Gastroesophageal sphincter (tissue), 4 donors: ENCODE measurements around the gene KASH5. TPM values are rescaled to one million over a fixed set of nuclear protein-coding genes. Genes with fewer than 3 reads are reported as not detected.

Source experiments
- ATAC-seq: fragments of 150-250 bp; one replicate; pipeline ENCODE4 v1.9.1; 2016; ENCODE audit warnings: mild to moderate bottlenecking, moderate library complexity
- H3K27ac ChIP-seq, 4 donors: fragments of 200-600 bp; sonication (generic) in 3 of 4; 1 replicate in 3 of 4; 2 replicates in 1 of 4; pipeline ENCODE4 v1.5.1; 2016 to 2019
- H3K27me3 ChIP-seq: fragments of 200-600 bp; sonication (generic); one replicate; pipeline ENCODE4 v1.5.1; 2019
- H3K36me3 ChIP-seq, 2 donors: fragments of 200-600 bp; sonication (generic); one replicate each; pipeline ENCODE4 v1.5.1; 2019; ENCODE audit warnings: control low read depth in 1 of 2
- H3K4me1 ChIP-seq, 3 donors: fragments of 200-600 bp; sonication (generic); 1 replicate in 2 of 3; 2 replicates in 1 of 3; pipeline ENCODE4 v1.5.1; 2016 to 2019; ENCODE audit warnings: control low read depth in 2 of 3
- H3K4me3 ChIP-seq, 2 donors: fragments of 200-600 bp; sonication (generic); one replicate each; pipeline ENCODE4 v1.5.1; 2019; ENCODE audit warnings: mild to moderate bottlenecking in 1 of 2, moderate library complexity in 1 of 2
- H3K9me3 ChIP-seq, 3 donors: fragments of 200-600 bp; sonication (generic); one replicate each; pipeline ENCODE4 v1.5.1; 2017 to 2019; ENCODE audit warnings: control low read depth in 2 of 3
- CTCF ChIP-seq, 4 experiments: fragments of 200-600 bp in 2 of 4; fragments of 450-650 bp in 2 of 4; sonication (generic) in 1 of 4; IDR thresholded peaks; one replicate each; pipeline ENCODE4 v1.5.1; 2017 to 2019; ENCODE audit warnings: antibody characterized with exemption in 4 of 4, mild to moderate bottlenecking in 2 of 4, moderate library complexity in 2 of 4
- EP300 ChIP-seq: sonication (generic); formaldehyde crosslinking; IDR thresholded peaks from one replicate; pipeline ENCODE4 v1.6.1; 2017; ENCODE audit warnings: antibody characterized with exemption, mild to moderate bottlenecking
- POLR2A ChIP-seq, 2 donors: fragments of 450-650 bp; IDR thresholded peaks; one replicate each; pipeline ENCODE4 v1.6.1; 2017; ENCODE audit warnings: antibody characterized with exemption in 2 of 2, mild to moderate bottlenecking in 2 of 2, moderate library complexity in 1 of 2
- POLR2AphosphoS5 ChIP-seq: sonication (generic); formaldehyde crosslinking; IDR thresholded peaks from one replicate; pipeline ENCODE4 v1.6.1; 2017; ENCODE audit warnings: antibody characterized with exemption
- WGBS, 2 donors: methylation state at CpG; one replicate each; pipeline ENCODE4 v1.1.5; 2018; ENCODE audit warnings: low coverage in 1 of 2; 5-methylcytosine and 5-hydroxymethylcytosine counted together
- total RNA-seq, 4 donors: library from RNA; depleted of rRNA; stranded (reverse); fragments of >200 nt; gene quantifications; one replicate each; pipeline ENCODE4 v1.1.0, GENCODE V29; 2016

KASH5 gene
- total RNA-seq, 4 donors from 2014 or later, result not detected

DNA sequence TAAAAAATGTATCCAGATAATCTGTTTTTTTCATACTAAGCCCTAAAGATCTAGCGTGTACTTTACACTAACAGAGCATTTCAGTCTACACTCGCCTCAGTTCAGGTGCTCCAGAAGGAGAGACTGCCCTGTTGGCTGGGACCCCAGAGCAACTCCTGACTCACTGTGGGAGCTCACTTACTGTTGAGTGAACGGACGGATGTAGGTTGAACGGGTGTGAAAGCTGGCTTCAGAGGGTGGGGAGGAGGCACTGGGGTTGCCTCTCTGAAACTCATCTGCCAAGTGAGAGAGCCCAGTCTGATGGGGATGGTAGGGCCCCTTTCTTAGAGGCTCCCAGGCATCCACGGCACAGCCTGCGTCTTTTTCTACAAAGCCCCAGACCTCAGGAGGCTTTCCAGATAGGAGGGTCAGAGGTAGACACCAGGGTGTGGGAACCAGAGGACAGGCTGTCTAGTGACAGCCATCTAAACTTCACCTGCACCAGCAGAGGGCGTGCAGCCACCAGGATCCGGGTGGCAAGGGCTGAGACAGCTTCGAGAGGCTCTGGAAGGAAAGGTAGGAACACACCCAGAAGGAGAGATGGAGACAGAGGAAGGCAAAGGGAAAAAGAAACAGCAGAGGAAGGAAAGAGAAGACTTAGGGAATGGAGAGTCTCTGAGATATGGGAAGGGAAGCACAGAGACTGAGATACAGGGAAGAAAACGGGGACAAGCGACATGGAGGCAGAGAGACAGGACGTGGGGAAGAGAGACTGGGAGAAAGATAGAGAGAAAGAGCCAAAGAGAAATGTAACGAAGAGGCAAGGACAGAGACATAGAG lies 3.7 kb downstream of the KASH5 start:
- Histone ChIP-seq H3K4me1 (no peaks in the 10 kb centered on the region), H3K4me3 (no peak overlapping the region), H3K27me3 (peaks cover 73% of the 10 kb centered on the region), H3K36me3 (no peaks in the 10 kb centered on the region), H3K9me3 (no peaks in the 10 kb centered on the region), H3K27ac (no peak overlapping the region)
- 16 to 48% methylated on average over 4 to 14 of the region's 14 CpGs for WGBS, 2 donors
- ATAC-seq, result peak; percentile 83
- TF ChIP-seq CTCF (IDR thresholded peaks at IDR 0.05) (peak in 3 of 4 experiments; percentile 78 to 85 (median 83)), EP300 (no peak)

GRCh38 chr19:49393881-49394280 lies 5.8 kb downstream of the KASH5 start:
- Histone ChIP-seq H3K4me3 (no peak overlapping the region), H3K4me1 (no peaks in the 10 kb centered on the region), H3K36me3 (no peaks in the 10 kb centered on the region), H3K9me3 (no peaks in the 10 kb centered on the region), H3K27me3 (peaks cover 78% of the 10 kb centered on the region), H3K27ac (no peak overlapping the region)
- no peak for ATAC-seq
- 17% methylated on average over 1 of the region's 5 CpGs; no CpG with 5 or more reads in 1 of the 2 donors for WGBS, 2 donors
- TF ChIP-seq EP300, result no peak
- no peak for TF ChIP-seq POLR2A (IDR thresholded peaks at IDR 0.05)
- no peak for TF ChIP-seq POLR2AphosphoS5
- no peak for TF ChIP-seq CTCF (IDR thresholded peaks at IDR 0.05)

- H3K27ac ChIP-seq, result no peak overlapping the region
- H3K4me3 ChIP-seq, result no peak overlapping the region
- TF ChIP-seq CTCF (IDR thresholded peaks at IDR 0.05), result no peak
- no peak for TF ChIP-seq POLR2A (IDR thresholded peaks at IDR 0.05)
- TF ChIP-seq POLR2AphosphoS5, result no peak
- no peak for TF ChIP-seq EP300
- WGBS, 2 donors, result 71 to 77% methylated on average over 4 to 13 of the region's 15 CpGs
- H3K27me3 ChIP-seq, result peaks cover 59% of the 10 kb centered on the region
- H3K9me3 ChIP-seq, result no peaks in the 10 kb centered on the region
- H3K36me3 ChIP-seq, result no peaks in the 10 kb centered on the region
- no peak for ATAC-seq
- H3K4me1 ChIP-seq, result no peaks in the 10 kb centered on the region
Measured at GRCh38 chr19:49395581-49396407, 7.7 kb downstream of the KASH5 start.

GRCh38 chr19:49396738-49397505 lies 8.9 kb downstream of the KASH5 start:
- TF ChIP-seq CTCF (IDR thresholded peaks at IDR 0.05) (no peak), EP300 (no peak), POLR2AphosphoS5 (no peak), POLR2A (IDR thresholded peaks at IDR 0.05) (no peak)
- ATAC-seq, result no peak
- Histone ChIP-seq H3K9me3 (no peaks in the 10 kb centered on the region), H3K4me1 (no peaks in the 10 kb centered on the region), H3K27ac (no peak overlapping the region), H3K36me3 (no peaks in the 10 kb centered on the region), H3K4me3 (no peak overlapping the region), H3K27me3 (peaks cover 50% of the 10 kb centered on the region)
- 61% methylated on average over 4 of the region's 8 CpGs; no CpG with 5 or more reads in 1 of the 2 donors for WGBS, 2 donors
